ENCODE results near the gene SAMD10.

Gene SAMD10

GRCh38 chr20:63955827-63956663 lies 23.4 kb downstream of the SAMD10 start, which contains the start of gene UCKL1:
Gene UCKL1, minus strand, starts transcription at chr20:63956416. Its CDS starts 44 bp downstream, at chr20:63956372.
- DNase-seq = peak; percentile 73 to 75

- DNase-seq = peak; percentile 10 to 24
Observed at GRCh38 chr20:63955281-63955826, 24.1 kb downstream of the SAMD10 start.

- DNase-seq = no peak
Observed at GRCh38 chr20:63953764-63954429, 25.5 kb downstream of the SAMD10 start.

- no peak for DNase-seq
Observed at GRCh38 chr20:63952769-63953168, 26.7 kb downstream of the SAMD10 start.

- DNase-seq = no peak
Observed at GRCh38 chr20:63952210-63952535, 27.3 kb downstream of the SAMD10 start.

- no peak for DNase-seq
Observed at GRCh38 chr20:63951398-63952209, 27.8 kb downstream of the SAMD10 start.

GRCh38 chr20:63950701-63951397 lies 28.6 kb downstream of the SAMD10 start:
- no peak for DNase-seq

- no peak for DNase-seq
Observed at GRCh38 chr20:63947638-63948456, 31.6 kb downstream of the SAMD10 start.

- no peak for DNase-seq
Observed at GRCh38 chr20:63946986-63947637, 32.3 kb downstream of the SAMD10 start.

- DNase-seq = no peak
Observed at GRCh38 chr20:63945921-63946920, 33.2 kb downstream of the SAMD10 start.

GRCh38 chr20:63945031-63945658 lies 34.3 kb downstream of the SAMD10 start:
- no peak for DNase-seq

- DNase-seq = no peak
Observed at GRCh38 chr20:63944078-63944941, 35.1 kb downstream of the SAMD10 start.

GRCh38 chr20:63943808-63944077 lies 35.7 kb downstream of the SAMD10 start:
- DNase-seq = no peak

- DNase-seq = no peak
Observed at GRCh38 chr20:63942969-63943807, 36.3 kb downstream of the SAMD10 start.

- peak; percentile 52 to 57 for DNase-seq
Observed at GRCh38 chr20:63942250-63942951, 37.0 kb downstream of the SAMD10 start.

- DNase-seq = peak; percentile 80 to 83
Observed at GRCh38 chr20:63941282-63942081, 38.0 kb downstream of the SAMD10 start.

All from Kasumi-1 (cell line).